SH-SY5Y (cell line): ENCODE results near the gene RRP8.

Source experiments
- GATA2 ChIP-seq: IDR thresholded peaks from 2 replicates; pipeline ENCODE4 v1.6.1; 2011; ENCODE audit warnings: mild to moderate bottlenecking, low read depth, low read length
- GATA3 ChIP-seq: IDR thresholded peaks from 2 replicates; pipeline ENCODE4 v1.6.1; 2011; ENCODE audit warnings: low read depth, mild to moderate bottlenecking, low read length, moderate library complexity

DNA sequence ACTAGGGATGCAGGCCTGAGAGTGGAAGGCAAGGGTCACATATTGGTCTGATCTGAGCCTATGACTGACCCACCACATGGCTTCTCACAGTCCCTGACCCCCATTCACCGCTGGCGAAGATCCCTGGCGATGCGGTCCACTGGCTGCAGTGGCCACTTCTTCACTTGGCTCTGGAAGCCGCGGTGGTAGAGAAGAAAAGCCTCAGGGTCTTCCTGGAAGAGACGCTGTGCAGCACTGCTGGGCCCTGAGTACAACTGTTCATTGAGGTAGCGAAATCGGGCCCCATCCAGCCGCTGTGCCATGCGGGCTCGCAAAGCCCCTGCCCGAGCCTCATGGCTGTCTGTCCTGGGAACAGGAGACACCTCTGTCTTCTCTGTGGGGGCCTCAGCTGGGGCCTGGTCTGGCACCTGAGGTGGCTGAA lies 2.4 kb downstream of the RRP8 start:
- TF ChIP-seq GATA3 = no peak
- TF ChIP-seq GATA2 = no peak
